ENCODE results near the gene KCNQ1. TPM values are rescaled to one million over a fixed set of nuclear protein-coding genes. Genes with fewer than 3 reads are reported as not detected.

The KCNQ1 gene
- total RNA-seq, 1 donor from 2014 or later: 2.7 TPM

DNA sequence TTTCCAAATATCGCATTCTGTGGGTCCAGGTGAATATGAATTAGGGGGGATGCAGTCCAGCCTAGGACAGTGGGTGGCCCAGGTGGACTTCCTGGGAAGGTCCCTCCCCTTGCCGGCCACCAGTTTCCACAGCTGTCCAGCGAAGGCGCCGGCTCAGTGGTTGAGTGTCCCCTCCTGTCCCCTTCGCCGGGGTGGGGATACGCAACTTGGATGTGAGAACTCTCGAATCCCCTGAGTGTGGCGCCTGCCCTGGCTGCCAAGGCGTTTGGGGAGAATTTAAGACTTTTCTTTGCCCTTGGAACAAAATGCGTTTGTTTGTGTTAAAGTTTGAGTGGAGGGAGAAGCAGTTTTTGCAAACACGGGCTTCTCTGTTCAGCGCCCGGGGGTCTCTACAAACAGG lies 131.3 kb downstream of the KCNQ1 start:
- Histone ChIP-seq H3K9me3 (no peaks in the 10 kb centered on the region), H3K27me3 (no peaks in the 10 kb centered on the region), H3K36me3 (no peaks in the 10 kb centered on the region), H3K4me3 (no peak overlapping the region), H3K4me1 (no peaks in the 10 kb centered on the region), H3K27ac (no peak overlapping the region)
- TF ChIP-seq POLR2A (IDR thresholded peaks at IDR 0.05): no peak
- TF ChIP-seq POLR2AphosphoS5 (IDR thresholded peaks at IDR 0.05; ENCODE audit: insufficient read depth in 1 of 2, low read depth in 1 of 2): no peak
- TF ChIP-seq, protein P1, sequence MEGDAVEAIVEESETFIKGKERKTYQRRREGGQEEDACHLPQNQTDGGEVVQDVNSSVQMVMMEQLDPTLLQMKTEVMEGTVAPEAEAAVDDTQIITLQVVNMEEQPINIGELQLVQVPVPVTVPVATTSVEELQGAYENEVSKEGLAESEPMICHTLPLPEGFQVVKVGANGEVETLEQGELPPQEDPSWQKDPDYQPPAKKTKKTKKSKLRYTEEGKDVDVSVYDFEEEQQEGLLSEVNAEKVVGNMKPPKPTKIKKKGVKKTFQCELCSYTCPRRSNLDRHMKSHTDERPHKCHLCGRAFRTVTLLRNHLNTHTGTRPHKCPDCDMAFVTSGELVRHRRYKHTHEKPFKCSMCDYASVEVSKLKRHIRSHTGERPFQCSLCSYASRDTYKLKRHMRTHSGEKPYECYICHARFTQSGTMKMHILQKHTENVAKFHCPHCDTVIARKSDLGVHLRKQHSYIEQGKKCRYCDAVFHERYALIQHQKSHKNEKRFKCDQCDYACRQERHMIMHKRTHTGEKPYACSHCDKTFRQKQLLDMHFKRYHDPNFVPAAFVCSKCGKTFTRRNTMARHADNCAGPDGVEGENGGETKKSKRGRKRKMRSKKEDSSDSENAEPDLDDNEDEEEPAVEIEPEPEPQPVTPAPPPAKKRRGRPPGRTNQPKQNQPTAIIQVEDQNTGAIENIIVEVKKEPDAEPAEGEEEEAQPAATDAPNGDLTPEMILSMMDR (IDR thresholded peaks at IDR 0.05): no peak
- intact Hi-C loops (cut with DNase I): no loop called here
- DNase-seq (ENCODE audit: extremely low spot score in 2 of 2): no peak

DNA sequence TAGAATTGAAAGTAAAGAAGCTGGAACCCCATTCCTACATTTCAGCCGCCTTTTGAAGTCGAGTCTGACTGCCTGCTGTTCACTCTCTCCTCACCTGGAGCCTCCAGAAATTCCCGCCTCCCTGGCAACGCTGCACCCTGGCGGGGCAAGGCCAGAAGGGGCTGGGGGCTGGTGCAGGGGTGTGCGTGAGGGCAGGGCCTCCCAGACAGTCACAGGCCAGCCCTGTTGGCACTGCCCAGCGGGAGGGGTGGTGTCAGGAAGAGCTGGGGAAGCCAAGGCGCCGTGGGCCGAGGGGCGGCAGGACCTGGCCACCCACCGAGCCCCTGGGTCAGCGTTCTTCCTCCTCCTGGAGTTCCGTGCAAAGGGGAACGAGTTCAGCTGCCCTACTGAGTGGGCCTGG lies 131.7 kb downstream of the KCNQ1 start:
- H3K9me3 ChIP-seq: no peaks in the 10 kb centered on the region
- no peak overlapping the region for H3K27ac ChIP-seq
- no peaks in the 10 kb centered on the region for H3K4me1 ChIP-seq
- no peaks in the 10 kb centered on the region for H3K27me3 ChIP-seq
- no peak for DNase-seq (ENCODE audit: extremely low spot score in 2 of 2)
- H3K4me3 ChIP-seq: no peak overlapping the region
- no peaks in the 10 kb centered on the region for H3K36me3 ChIP-seq
- TF ChIP-seq POLR2AphosphoS5 (IDR thresholded peaks at IDR 0.05; ENCODE audit: insufficient read depth in 1 of 2, low read depth in 1 of 2) (no peak), POLR2A (IDR thresholded peaks at IDR 0.05) (no peak)
- TF ChIP-seq, protein P1 (IDR thresholded peaks at IDR 0.05): no peak
- intact Hi-C loops (cut with DNase I): no loop called here

DNA sequence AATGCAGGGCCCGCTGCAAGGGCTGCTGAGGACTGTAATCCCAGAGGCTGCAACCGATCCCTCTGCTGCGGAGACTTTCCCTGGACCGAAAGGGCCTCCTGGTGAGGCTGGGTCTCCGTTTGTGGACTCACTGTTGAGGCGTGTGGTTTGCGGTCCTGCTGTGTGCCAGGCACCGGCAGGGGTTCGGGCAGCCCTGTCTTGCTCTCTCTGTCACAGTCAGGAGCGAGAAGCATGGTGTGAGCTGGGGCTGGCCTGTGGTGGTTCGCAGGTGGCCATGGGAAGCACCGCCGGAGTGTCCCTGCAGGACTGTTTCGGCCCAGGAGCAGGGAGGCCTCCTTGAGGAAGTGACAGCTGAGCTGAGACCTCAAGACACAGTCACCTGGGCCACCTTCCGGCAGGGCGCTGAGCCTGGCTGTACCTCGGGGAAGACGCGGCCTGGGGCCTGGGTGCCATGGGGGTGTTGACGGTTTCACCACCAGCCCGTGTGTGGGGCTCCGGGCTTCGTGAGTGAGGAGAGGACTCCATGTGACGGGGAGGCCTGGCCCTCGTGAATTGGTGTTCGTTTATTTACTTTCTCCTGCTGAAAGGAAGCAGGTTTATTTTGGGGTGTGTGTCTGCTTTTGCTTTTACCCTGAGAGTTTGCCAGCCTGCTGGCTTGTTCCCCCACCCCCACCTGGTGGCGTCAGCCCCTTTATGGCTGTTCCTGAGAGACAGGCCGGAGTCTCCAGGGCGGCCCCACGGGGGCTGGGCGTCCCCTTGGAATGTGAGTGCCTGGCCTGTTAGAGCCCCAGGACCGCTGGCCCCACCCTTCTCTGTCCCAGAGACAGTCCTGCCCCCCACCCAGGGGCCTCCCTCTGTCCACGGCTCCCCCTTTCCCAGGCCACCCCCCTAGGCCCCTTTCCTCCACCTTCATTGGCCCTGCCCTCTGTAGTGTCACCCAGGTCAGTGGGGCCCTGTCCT lies 132.5 kb downstream of the KCNQ1 start:
- Histone ChIP-seq H3K36me3 (no peaks in the 10 kb centered on the region), H3K9me3 (no peaks in the 10 kb centered on the region), H3K4me1 (no peaks in the 10 kb centered on the region), H3K27me3 (no peaks in the 10 kb centered on the region), H3K4me3 (no peak overlapping the region), H3K27ac (no peak overlapping the region)
- TF ChIP-seq, protein P1 (IDR thresholded peaks at IDR 0.05): no peak
- intact Hi-C loops (cut with DNase I): no loop called here
- no peak for DNase-seq (ENCODE audit: extremely low spot score in 2 of 2)

DNA sequence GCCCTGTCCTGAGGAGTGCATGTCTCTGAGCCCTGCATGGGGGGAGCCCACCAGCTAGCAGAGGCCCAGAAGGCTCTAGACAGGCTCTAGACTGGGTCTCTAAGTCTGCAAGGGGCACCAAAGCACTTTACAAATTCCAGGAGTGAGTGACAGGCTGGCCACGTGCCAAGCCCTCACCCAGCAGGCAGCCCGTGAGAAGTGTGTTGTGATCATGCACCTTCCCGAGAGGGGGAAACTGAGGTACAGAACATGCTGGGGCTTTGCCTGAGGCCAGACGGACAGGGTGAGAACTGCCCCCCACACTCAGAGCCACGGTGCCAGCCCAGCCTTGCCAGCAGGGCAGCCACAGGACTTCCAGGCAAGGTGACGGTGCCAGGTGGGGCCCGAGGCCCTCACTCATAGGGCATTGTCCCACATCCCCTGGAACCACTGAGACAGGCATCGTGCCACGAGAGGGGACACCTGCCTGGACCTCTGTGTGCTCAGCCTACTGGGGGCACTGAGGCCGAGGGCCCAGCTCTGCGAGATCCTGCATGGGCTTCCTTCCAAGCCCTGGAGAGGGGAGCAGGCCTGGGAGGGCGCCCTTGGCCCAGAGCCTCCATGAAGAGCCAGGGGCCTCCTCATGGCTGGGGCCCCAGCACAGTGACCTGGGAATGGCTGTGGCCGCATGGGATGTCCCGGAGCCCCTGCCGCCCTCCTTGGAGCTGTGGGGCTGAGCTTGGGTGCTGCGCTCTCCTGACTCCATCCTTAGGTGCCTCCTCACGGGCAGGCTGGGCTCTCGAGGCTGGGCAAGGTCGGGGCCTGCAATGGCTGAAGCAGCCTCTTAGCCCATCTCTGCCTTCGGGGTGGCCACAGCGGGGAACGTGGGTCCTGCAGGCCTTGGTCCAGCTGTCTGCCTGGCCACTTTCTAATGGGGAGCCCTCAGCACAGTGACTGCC lies 133.5 kb downstream of the KCNQ1 start:
- Histone ChIP-seq H3K36me3 (no peaks in the 10 kb centered on the region), H3K9me3 (no peaks in the 10 kb centered on the region), H3K27me3 (no peaks in the 10 kb centered on the region), H3K4me1 (no peaks in the 10 kb centered on the region), H3K27ac (no peak overlapping the region), H3K4me3 (no peak overlapping the region)
- intact Hi-C loops (cut with DNase I): no loop called here
- TF ChIP-seq POLR2A (IDR thresholded peaks at IDR 0.05): no peak
- TF ChIP-seq, protein P1 (IDR thresholded peaks at IDR 0.05): no peak
- TF ChIP-seq POLR2AphosphoS5 (IDR thresholded peaks at IDR 0.05; ENCODE audit: insufficient read depth in 1 of 2, low read depth in 1 of 2): no peak
- DNase-seq (ENCODE audit: extremely low spot score in 2 of 2): no peak
